Keratinocyte (primary cell): ENCODE results near the gene TMEM132C. TPM values are rescaled to one million over a fixed set of nuclear protein-coding genes. Genes with fewer than 3 reads are reported as not detected.

Source experiments
- DNase-seq: peaks from one replicate; pipeline ENCODE4 v3.0.0-alpha.2; 2011; ENCODE audit warnings: low read depth, missing footprints, low spot score
- FAIRE-seq: peaks from 2 replicates; lab custom pipeline; 2011; peaks lifted over from hg19 to GRCh38; lab: Jason Lieb, UNC
- H2AFZ ChIP-seq: 2 replicates; pipeline ENCODE4 v1.6.0; 2012; ENCODE audit warnings: low read length, control low read depth, inconsistent platforms; ENCODE audit not compliant: control insufficient read depth
- H3K27ac ChIP-seq: 2 replicates; pipeline ENCODE4 v1.5.1; 2011; ENCODE audit warnings: low read length; ENCODE audit not compliant: control insufficient read depth, insufficient read depth
- H3K27me3 ChIP-seq: 3 replicates; pipeline ENCODE4 v1.6.0; 2011; ENCODE audit warnings: low read length; ENCODE audit not compliant: control insufficient read depth, insufficient read depth; ENCODE audit errors: extremely low read depth
- H3K36me3 ChIP-seq, 2 experiments: 2 replicates in 1 of 2; 3 replicates in 1 of 2; pipeline ENCODE4 v1.5.1; 2011; ENCODE audit warnings: low read length in 2 of 2, mild to moderate bottlenecking in 1 of 2; ENCODE audit not compliant: control insufficient read depth in 2 of 2, insufficient read depth in 2 of 2; ENCODE audit errors: extremely low read depth in 1 of 2
- H3K4me1 ChIP-seq: 3 replicates; pipeline ENCODE4 v1.5.1; 2011; ENCODE audit warnings: low read length; ENCODE audit not compliant: control insufficient read depth, insufficient read depth; ENCODE audit errors: extremely low read depth
- H3K4me2 ChIP-seq: 3 replicates; pipeline ENCODE4 v1.6.0; 2011; ENCODE audit warnings: low read depth, low read length; ENCODE audit not compliant: control insufficient read depth, insufficient read depth; ENCODE audit errors: extremely low read depth
- H3K4me3 ChIP-seq, 3 experiments: fragments of 200-600 bp in 1 of 3; sonication (generic) in 1 of 3; 2 replicates in 2 of 3; 3 replicates in 1 of 3; pipeline ENCODE4 v1.5.1; 2011 to 2016; ENCODE audit warnings: low read length in 3 of 3, mild to moderate bottlenecking in 3 of 3, control low read depth in 2 of 3, inconsistent platforms in 1 of 3, low read depth in 1 of 3, mixed read lengths in 1 of 3, mixed run types in 1 of 3, moderate library complexity in 1 of 3; ENCODE audit not compliant: control insufficient read depth in 2 of 3, insufficient read depth in 2 of 3; ENCODE audit errors: extremely low read depth in 1 of 3
- H3K79me2 ChIP-seq: 2 replicates; pipeline ENCODE4 v1.6.0; 2012; ENCODE audit warnings: low read length; ENCODE audit not compliant: control insufficient read depth, insufficient read depth
- H3K9ac ChIP-seq: 3 replicates; pipeline ENCODE4 v1.6.0; 2011; ENCODE audit warnings: low read length; ENCODE audit not compliant: control insufficient read depth, insufficient read depth; ENCODE audit errors: extremely low read depth
- H3K9me1 ChIP-seq: 3 replicates; pipeline ENCODE4 v1.6.0; 2011; ENCODE audit warnings: low read length; ENCODE audit not compliant: control insufficient read depth, insufficient read depth; ENCODE audit errors: extremely low read depth
- H3K9me3 ChIP-seq: 2 replicates; pipeline ENCODE4 v1.5.1; 2012; ENCODE audit warnings: low read depth, low read length; ENCODE audit not compliant: control insufficient read depth
- H4K20me1 ChIP-seq: 3 replicates; pipeline ENCODE4 v1.6.0; 2011; ENCODE audit warnings: low read length; ENCODE audit not compliant: control insufficient read depth, insufficient read depth; ENCODE audit errors: extremely low read depth
- EZH2 ChIP-seq: IDR thresholded peaks from one replicate; pipeline ENCODE4 v1.6.1; 2012; ENCODE audit warnings: inconsistent platforms, mild to moderate bottlenecking, low read length, moderate library complexity
- dilution Hi-C: fragments of 300-500 bp; cut with MboI; formaldehyde crosslinking; loops from one replicate; pipeline ENCODE4 v1.7.0; 2020; ENCODE audit warnings: low sequenced_read_pairs; ENCODE audit not compliant: extremely low pct_ligation_motif_present
- polyA plus RNA-seq, 5 experiments: library from polyadenylated mRNA; depleted of rRNA in 3 of 5; stranded (reverse) in 3 of 5; stranded (forward) in 1 of 5; unstranded in 1 of 5; fragments of >200 nt; gene quantifications; 1 replicate in 1 of 5; 2 replicates in 3 of 5; 3 replicates in 1 of 5; pipeline versions ENCODE4 v1.2.1 to v1.2.3, GENCODE V29; 2011 to 2012; ENCODE audit warnings: missing spikeins in 2 of 5, low read depth in 1 of 5, low replicate concordance in 1 of 5
- TF ChIP-seq, protein P1 (sequence below), 3 experiments: IDR thresholded peaks in 1 of 3; conservative IDR thresholded peaks in 1 of 3; optimal IDR thresholded peaks in 1 of 3; 2 replicates in 2 of 3; 3 replicates in 1 of 3; pipeline versions ENCODE3 to v1.5.1; 2011; ENCODE audit warnings: low read length in 3 of 3, mild to moderate bottlenecking in 3 of 3, moderate library complexity in 2 of 3, control low read depth in 1 of 3, inconsistent platforms in 1 of 3; ENCODE audit not compliant: insufficient read depth in 2 of 3; ENCODE audit errors: extremely low read depth in 1 of 3

TMEM132C gene
- polyA plus RNA-seq, 1 donor (not counting 4 experiments of a cell fraction or from before 2014, with no cell fraction given), result not detected

DNA sequence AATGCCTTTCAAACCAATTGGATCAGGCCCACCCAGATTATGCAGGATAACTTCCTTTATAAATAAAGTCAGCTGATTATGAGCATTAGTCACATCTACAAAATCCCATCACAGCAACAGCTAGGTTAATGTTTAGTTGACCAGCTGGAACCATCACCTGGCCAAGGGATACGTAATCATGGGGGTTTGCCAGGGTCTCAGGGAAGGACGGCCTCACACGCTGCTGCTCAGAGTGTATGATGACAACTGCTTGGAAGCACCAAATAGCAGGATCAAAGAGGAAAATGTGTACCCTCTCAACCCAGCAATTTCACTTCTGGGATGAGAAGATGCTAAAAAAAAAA lies 394.2 kb downstream of the TMEM132C start:
- H3K9me1 ChIP-seq, result no peaks in the 10 kb centered on the region
- H3K4me3 ChIP-seq, result no peak overlapping the region
- H2AFZ ChIP-seq, result no peak overlapping the region
- H3K9ac ChIP-seq, result no peak overlapping the region
- H4K20me1 ChIP-seq, result no peaks in the 10 kb centered on the region
- no peak overlapping the region for H3K4me2 ChIP-seq
- no peaks in the 10 kb centered on the region for H3K27me3 ChIP-seq
- dilution Hi-C loops, result no loop called here
- FAIRE-seq (no peak), DNase-seq (no peak)
- peaks cover 19% of the 10 kb centered on the region for H3K9me3 ChIP-seq
- H3K27ac ChIP-seq, result no peak overlapping the region
- H3K79me2 ChIP-seq, result no peaks in the 10 kb centered on the region
- TF ChIP-seq EZH2, result no peak
- TF ChIP-seq, protein P1, sequence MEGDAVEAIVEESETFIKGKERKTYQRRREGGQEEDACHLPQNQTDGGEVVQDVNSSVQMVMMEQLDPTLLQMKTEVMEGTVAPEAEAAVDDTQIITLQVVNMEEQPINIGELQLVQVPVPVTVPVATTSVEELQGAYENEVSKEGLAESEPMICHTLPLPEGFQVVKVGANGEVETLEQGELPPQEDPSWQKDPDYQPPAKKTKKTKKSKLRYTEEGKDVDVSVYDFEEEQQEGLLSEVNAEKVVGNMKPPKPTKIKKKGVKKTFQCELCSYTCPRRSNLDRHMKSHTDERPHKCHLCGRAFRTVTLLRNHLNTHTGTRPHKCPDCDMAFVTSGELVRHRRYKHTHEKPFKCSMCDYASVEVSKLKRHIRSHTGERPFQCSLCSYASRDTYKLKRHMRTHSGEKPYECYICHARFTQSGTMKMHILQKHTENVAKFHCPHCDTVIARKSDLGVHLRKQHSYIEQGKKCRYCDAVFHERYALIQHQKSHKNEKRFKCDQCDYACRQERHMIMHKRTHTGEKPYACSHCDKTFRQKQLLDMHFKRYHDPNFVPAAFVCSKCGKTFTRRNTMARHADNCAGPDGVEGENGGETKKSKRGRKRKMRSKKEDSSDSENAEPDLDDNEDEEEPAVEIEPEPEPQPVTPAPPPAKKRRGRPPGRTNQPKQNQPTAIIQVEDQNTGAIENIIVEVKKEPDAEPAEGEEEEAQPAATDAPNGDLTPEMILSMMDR (optimal IDR thresholded peaks at IDR 0.05 in 1 of 3, IDR thresholded peaks at IDR 0.05 in 1 of 3, conservative IDR thresholded peaks at IDR 0.05 in 1 of 3; ENCODE audit: extremely low read depth in 1 of 3, insufficient read depth in 2 of 3, low read length in 3 of 3), result no peak
- H3K4me1 ChIP-seq, result no peaks in the 10 kb centered on the region
- H3K36me3 ChIP-seq, result no peaks in the 10 kb centered on the region

DNA sequence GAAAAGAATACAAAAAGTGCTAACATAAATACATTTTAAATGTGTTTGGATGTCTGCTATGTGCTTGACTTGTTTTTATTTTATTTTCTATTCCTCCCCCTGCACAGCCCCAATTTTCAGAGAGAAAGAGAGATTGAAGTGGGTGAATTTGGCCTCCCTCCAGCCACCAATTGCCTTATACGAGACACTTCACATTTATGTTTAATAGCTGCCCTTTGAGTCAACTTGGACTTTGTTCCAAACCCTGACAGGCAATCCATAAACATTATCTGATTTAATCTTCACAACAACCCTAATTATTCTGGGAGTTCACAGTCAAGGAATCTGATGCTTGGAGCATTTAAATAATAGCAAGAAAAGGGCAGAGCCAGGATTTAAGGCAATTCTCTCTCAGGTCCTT lies 395.1 kb downstream of the TMEM132C start:
- no peak overlapping the region for H3K4me2 ChIP-seq
- H2AFZ ChIP-seq, result no peak overlapping the region
- no peaks in the 10 kb centered on the region for H3K27me3 ChIP-seq
- no peaks in the 10 kb centered on the region for H3K79me2 ChIP-seq
- dilution Hi-C loops, result no loop called here
- no peaks in the 10 kb centered on the region for H3K36me3 ChIP-seq
- TF ChIP-seq, protein P1 (optimal IDR thresholded peaks at IDR 0.05 in 1 of 3, IDR thresholded peaks at IDR 0.05 in 1 of 3, conservative IDR thresholded peaks at IDR 0.05 in 1 of 3; ENCODE audit: extremely low read depth in 1 of 3, insufficient read depth in 2 of 3, low read length in 3 of 3), result no peak
- no peak for TF ChIP-seq EZH2
- DNase-seq, result no peak
- H3K27ac ChIP-seq, result no peak overlapping the region
- H3K9me1 ChIP-seq, result no peaks in the 10 kb centered on the region
- H3K9ac ChIP-seq, result no peak overlapping the region
- no peak overlapping the region for H3K4me3 ChIP-seq
- H4K20me1 ChIP-seq, result no peaks in the 10 kb centered on the region
- FAIRE-seq, result no peak
- H3K4me1 ChIP-seq, result no peaks in the 10 kb centered on the region
- peaks cover 19% of the 10 kb centered on the region for H3K9me3 ChIP-seq
